ENCODE data around the gene SSTR3. TPM values are rescaled to one million over a fixed set of nuclear protein-coding genes. Genes with fewer than 3 reads are reported as not detected.

The SSTR3 gene
- total and polyA plus RNA-seq, 10 of the 15 experiments (the other 5 are each of a cell fraction or from before 2014, with no cell fraction given), result 0.03 to 4.5 (median 2.4) TPM

DNA sequence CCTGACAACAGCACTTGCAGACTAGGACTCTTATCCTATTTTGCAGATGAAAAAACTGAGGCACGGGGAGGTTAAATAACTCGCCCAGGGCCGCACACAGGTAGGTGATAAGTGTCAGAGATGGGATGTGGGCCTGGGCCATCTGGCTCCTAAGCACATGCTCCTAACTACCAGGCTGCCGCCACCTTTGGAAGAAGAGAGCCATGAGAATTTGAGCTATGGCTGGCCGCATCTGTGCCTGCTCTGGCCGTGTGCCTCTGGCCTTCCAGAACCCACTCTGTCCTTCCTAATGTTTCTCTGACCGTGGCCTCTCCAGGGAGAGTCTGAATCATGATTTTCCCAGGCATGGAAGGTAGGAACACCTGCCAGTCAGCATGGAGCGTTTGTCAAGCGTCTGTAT lies 47.2 kb downstream of the SSTR3 start:
- no peak overlapping the region for H2AFZ ChIP-seq (ENCODE audit: control insufficient read depth, low read depth, low read length)
- H3K4me1 ChIP-seq (ENCODE audit: control insufficient read depth, insufficient read depth, low read length), result peaks cover 69% of the 10 kb centered on the region
- H3K9me3 ChIP-seq (replicated peaks; ENCODE audit: control insufficient read depth, insufficient read depth, low read length), result peaks cover 5% of the 10 kb centered on the region; the same call in 2 of the 3 replicates
- POLR2A ChIA-PET, result interaction anchor here (0.6 to 8.3 kb wide), 3 partner anchors 15 to 36 kb away, joined by 7 to 128 read pairs (median 9); partner anchors contain the start of gene IL2RB
- DNase-seq (ENCODE audit: low read depth, low spot score) (no peak), FAIRE-seq (no peak), ATAC-seq (no peak)
- BruUV-seq (replicated peaks), result no TSS peak
- H3K27ac ChIP-seq (ENCODE audit: control insufficient read depth, insufficient read depth), result peak overlapping the region; percentile 99
- H3K4me2 ChIP-seq (ENCODE audit: control insufficient read depth, insufficient read depth), result peak overlapping the region; percentile 87
- peak overlapping the region; percentile 78 for H3K9ac ChIP-seq (ENCODE audit: control insufficient read depth, insufficient read depth, low read length)
- H3K27me3 ChIP-seq (replicated peaks in 1 of 2; ENCODE audit: control insufficient read depth in 2 of 2, insufficient read depth in 2 of 2, low read length in 1 of 2), result no peaks in the 10 kb centered on the region
- H4K20me1 ChIP-seq (ENCODE audit: control insufficient read depth, insufficient read depth), result no peaks in the 10 kb centered on the region
- no peaks in the 10 kb centered on the region for H3K36me3 ChIP-seq (ENCODE audit: control insufficient read depth in 2 of 2, insufficient read depth in 2 of 2, low read length in 1 of 2)
- CTCF ChIA-PET, result interaction anchor here (0.7 to 4.5 kb wide), 19 partner anchors 11 to 151 kb away, joined by 3 to 53 read pairs (median 5); partner anchors contain the start of genes C1QTNF6 and IL2RB
- intact Hi-C loops (cut with micrococcal nuclease; ENCODE audit: unreplicated experiment) (no loop called here), in situ Hi-C loops (cut with MboI) (no loop called here)
- peak overlapping the region; percentile 32; the same call in 1 of the 2 replicates for H3K4me3 ChIP-seq
- no peaks in the 10 kb centered on the region for H3K79me2 ChIP-seq (ENCODE audit: control insufficient read depth, insufficient read depth, low read length)
- 95% methylated on average over 9 of the region's 9 CpGs for WGBS (ENCODE audit: insufficient coverage, insufficient replicate concordance, low lambda C conversion rate, missing lambda C conversion rate)
- RAD21 ChIA-PET (ENCODE audit: unreplicated experiment), result interaction anchor here (0.8 to 8.1 kb wide), 9 partner anchors 10 to 95 kb away, joined by 3 to 158 read pairs (median 4); partner anchors contain the start of gene IL2RB
- TF ChIP-seq CHD4 (IDR thresholded peaks at IDR 0.05) (no peak), ASH2L (IDR thresholded peaks at IDR 0.05; ENCODE audit: borderline replicate concordance, low read depth) (no peak), SIN3A (IDR thresholded peaks at IDR 0.05; ENCODE audit: low read depth, low read length) (no peak), ZNF622 (IDR thresholded peaks at IDR 0.05) (no peak), RAD21 (IDR thresholded peaks at IDR 0.05; ENCODE audit: insufficient read depth, low read depth, low read length) (no peak), TBL1XR1 (IDR thresholded peaks at IDR 0.05; ENCODE audit: low read depth, low read length) (no peak), ZNF274 (IDR thresholded peaks at IDR 0.05; ENCODE audit: insufficient read depth, insufficient read length) (no peak), MEF2A (IDR thresholded peaks at IDR 0.05; ENCODE audit: insufficient read depth, low read depth, low read length) (no peak)
- TF ChIP-seq, protein P1, sequence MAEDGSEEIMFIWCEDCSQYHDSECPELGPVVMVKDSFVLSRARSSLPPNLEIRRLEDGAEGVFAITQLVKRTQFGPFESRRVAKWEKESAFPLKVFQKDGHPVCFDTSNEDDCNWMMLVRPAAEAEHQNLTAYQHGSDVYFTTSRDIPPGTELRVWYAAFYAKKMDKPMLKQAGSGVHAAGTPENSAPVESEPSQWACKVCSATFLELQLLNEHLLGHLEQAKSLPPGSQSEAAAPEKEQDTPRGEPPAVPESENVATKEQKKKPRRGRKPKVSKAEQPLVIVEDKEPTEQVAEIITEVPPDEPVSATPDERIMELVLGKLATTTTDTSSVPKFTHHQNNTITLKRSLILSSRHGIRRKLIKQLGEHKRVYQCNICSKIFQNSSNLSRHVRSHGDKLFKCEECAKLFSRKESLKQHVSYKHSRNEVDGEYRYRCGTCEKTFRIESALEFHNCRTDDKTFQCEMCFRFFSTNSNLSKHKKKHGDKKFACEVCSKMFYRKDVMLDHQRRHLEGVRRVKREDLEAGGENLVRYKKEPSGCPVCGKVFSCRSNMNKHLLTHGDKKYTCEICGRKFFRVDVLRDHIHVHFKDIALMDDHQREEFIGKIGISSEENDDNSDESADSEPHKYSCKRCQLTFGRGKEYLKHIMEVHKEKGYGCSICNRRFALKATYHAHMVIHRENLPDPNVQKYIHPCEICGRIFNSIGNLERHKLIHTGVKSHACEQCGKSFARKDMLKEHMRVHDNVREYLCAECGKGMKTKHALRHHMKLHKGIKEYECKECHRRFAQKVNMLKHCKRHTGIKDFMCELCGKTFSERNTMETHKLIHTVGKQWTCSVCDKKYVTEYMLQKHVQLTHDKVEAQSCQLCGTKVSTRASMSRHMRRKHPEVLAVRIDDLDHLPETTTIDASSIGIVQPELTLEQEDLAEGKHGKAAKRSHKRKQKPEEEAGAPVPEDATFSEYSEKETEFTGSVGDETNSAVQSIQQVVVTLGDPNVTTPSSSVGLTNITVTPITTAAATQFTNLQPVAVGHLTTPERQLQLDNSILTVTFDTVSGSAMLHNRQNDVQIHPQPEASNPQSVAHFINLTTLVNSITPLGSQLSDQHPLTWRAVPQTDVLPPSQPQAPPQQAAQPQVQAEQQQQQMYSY (CRISPR knock-in tag; IDR thresholded peaks at IDR 0.05), result no peak
- TF ChIP-seq, protein P2, sequence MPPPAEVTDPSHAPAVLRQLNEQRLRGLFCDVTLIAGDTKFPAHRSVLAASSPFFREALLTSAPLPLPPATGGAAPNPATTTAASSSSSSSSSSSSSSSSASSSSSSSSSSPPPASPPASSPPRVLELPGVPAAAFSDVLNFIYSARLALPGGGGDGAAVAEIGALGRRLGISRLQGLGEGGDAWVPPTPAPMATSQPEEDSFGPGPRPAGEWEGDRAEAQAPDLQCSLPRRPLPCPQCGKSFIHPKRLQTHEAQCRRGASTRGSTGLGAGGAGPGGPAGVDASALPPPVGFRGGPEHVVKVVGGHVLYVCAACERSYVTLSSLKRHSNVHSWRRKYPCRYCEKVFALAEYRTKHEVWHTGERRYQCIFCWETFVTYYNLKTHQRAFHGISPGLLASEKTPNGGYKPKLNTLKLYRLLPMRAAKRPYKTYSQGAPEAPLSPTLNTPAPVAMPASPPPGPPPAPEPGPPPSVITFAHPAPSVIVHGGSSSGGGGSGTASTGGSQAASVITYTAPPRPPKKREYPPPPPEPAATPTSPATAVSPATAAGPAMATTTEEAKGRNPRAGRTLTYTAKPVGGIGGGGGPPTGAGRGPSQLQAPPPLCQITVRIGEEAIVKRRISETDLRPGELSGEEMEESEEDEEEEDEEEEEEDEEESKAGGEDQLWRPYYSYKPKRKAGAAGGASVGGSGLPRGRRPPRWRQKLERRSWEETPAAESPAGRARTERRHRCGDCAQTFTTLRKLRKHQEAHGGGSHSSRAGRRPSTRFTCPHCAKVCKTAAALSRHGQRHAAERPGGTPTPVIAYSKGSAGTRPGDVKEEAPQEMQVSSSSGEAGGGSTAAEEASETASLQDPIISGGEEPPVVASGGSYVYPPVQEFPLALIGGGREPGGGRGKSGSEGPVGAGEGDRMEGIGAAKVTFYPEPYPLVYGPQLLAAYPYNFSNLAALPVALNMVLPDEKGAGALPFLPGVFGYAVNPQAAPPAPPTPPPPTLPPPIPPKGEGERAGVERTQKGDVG (CRISPR knock-in tag; IDR thresholded peaks at IDR 0.05), result no peak
- TF ChIP-seq, protein P3, sequence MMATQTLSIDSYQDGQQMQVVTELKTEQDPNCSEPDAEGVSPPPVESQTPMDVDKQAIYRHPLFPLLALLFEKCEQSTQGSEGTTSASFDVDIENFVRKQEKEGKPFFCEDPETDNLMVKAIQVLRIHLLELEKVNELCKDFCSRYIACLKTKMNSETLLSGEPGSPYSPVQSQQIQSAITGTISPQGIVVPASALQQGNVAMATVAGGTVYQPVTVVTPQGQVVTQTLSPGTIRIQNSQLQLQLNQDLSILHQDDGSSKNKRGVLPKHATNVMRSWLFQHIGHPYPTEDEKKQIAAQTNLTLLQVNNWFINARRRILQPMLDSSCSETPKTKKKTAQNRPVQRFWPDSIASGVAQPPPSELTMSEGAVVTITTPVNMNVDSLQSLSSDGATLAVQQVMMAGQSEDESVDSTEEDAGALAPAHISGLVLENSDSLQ (IDR thresholded peaks at IDR 0.05), result no peak
- TF ChIP-seq, protein P4, sequence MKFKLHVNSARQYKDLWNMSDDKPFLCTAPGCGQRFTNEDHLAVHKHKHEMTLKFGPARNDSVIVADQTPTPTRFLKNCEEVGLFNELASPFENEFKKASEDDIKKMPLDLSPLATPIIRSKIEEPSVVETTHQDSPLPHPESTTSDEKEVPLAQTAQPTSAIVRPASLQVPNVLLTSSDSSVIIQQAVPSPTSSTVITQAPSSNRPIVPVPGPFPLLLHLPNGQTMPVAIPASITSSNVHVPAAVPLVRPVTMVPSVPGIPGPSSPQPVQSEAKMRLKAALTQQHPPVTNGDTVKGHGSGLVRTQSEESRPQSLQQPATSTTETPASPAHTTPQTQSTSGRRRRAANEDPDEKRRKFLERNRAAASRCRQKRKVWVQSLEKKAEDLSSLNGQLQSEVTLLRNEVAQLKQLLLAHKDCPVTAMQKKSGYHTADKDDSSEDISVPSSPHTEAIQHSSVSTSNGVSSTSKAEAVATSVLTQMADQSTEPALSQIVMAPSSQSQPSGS (IDR thresholded peaks at IDR 0.05; ENCODE audit: low read length), result no peak
- TF ChIP-seq, protein P5, sequence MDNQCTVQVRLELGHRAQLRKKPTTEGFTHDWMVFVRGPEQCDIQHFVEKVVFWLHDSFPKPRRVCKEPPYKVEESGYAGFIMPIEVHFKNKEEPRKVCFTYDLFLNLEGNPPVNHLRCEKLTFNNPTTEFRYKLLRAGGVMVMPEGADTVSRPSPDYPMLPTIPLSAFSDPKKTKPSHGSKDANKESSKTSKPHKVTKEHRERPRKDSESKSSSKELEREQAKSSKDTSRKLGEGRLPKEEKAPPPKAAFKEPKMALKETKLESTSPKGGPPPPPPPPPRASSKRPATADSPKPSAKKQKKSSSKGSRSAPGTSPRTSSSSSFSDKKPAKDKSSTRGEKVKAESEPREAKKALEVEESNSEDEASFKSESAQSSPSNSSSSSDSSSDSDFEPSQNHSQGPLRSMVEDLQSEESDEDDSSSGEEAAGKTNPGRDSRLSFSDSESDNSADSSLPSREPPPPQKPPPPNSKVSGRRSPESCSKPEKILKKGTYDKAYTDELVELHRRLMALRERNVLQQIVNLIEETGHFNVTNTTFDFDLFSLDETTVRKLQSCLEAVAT (IDR thresholded peaks at IDR 0.05), result no peak
- SMC1A ChIA-PET (ENCODE audit: uncharacterized antibody, unreplicated experiment), result interaction anchor here (1.1 to 9.6 kb wide), 12 partner anchors 14 to 95 kb away, joined by 3 to 203 read pairs (median 7); partner anchors contain the start of gene IL2RB

Data from GM12878 (cell line).